Karpas-422 (cell line): ENCODE results near the gene PCDHA5. TPM values are rescaled to one million over a fixed set of nuclear protein-coding genes. Genes with fewer than 3 reads are reported as not detected.
"Not testable (repeated sequence)": the region's sequence is repeated elsewhere in the genome, so short reads cannot be mapped to it uniquely, and the experiment has no call there.

Experiments
- DNase-seq: peaks from one replicate; pipeline ENCODE4 v3.0.0-alpha.2; 2015
- H2AFZ ChIP-seq: fragments of 200-600 bp; sonication (generic); 2 replicates; pipeline ENCODE4 v1.6.1; 2014; ENCODE audit warnings: antibody characterized with exemption, low read length, mixed read lengths
- H3K27ac ChIP-seq: fragments of 200-600 bp; sonication (generic); 2 replicates; pipeline ENCODE4 v1.5.1; 2014; ENCODE audit warnings: mild to moderate bottlenecking, low read length, moderate library complexity
- H3K27me3 ChIP-seq: fragments of 200-600 bp; sonication (generic); 2 replicates; pipeline ENCODE4 v1.6.1; 2014; ENCODE audit warnings: low read length, mixed read lengths
- H3K36me3 ChIP-seq: fragments of 200-600 bp; sonication (generic); 2 replicates; pipeline ENCODE4 v1.6.1; 2014; ENCODE audit warnings: low read length, mixed read lengths; ENCODE audit not compliant: insufficient read depth
- H3K4me1 ChIP-seq: fragments of 200-600 bp; sonication (generic); 2 replicates; pipeline ENCODE4 v1.6.1; 2014; ENCODE audit warnings: mild to moderate bottlenecking, low read length, mixed read lengths
- H3K4me2 ChIP-seq: fragments of 200-600 bp; sonication (generic); 2 replicates; pipeline ENCODE4 v1.6.1; 2014; ENCODE audit warnings: low read length, low read depth, mild to moderate bottlenecking; ENCODE audit not compliant: poor library complexity, severe bottlenecking
- H3K4me3 ChIP-seq: fragments of 200-600 bp; sonication (generic); 2 replicates; pipeline ENCODE4 v1.5.1; 2014; ENCODE audit warnings: mild to moderate bottlenecking, antibody characterized with exemption, low read length, mixed read lengths
- H3K79me2 ChIP-seq: fragments of 200-600 bp; sonication (generic); 2 replicates; pipeline ENCODE4 v1.6.1; 2014; ENCODE audit warnings: mild to moderate bottlenecking, low read length, mixed read lengths
- H3K9ac ChIP-seq: fragments of 200-600 bp; sonication (generic); 2 replicates; pipeline ENCODE4 v1.6.0; 2014; ENCODE audit warnings: low read length
- H3K9me2 ChIP-seq: fragments of 200-600 bp; sonication (generic), shearing (Covaris generic); replicated peaks from 2 replicates; pipeline ENCODE4 v1.6.0; 2014; ENCODE audit warnings: mild to moderate bottlenecking, low read length, moderate library complexity; ENCODE audit not compliant: insufficient read depth
- H3K9me3 ChIP-seq: fragments of 300-700, 200-600 bp; sonication (generic); 2 replicates; pipeline ENCODE4 v1.6.1; 2014; ENCODE audit warnings: low read length, mixed read lengths
- H4K20me1 ChIP-seq: fragments of 200-600 bp; sonication (generic); 2 replicates; pipeline ENCODE4 v1.6.1; 2014; ENCODE audit warnings: mild to moderate bottlenecking, antibody characterized with exemption, low read length, low read depth; ENCODE audit not compliant: insufficient read depth
- total RNA-seq: library from RNA; depleted of rRNA; stranded (reverse); fragments of >200 nt; shearing (Covaris generic); gene quantifications from 2 replicates; pipeline ENCODE4 v1.2.3, GENCODE V29; 2014; ENCODE audit warnings: low replicate concordance; rRNA removed

The PCDHA5 gene
- total RNA-seq: not detected in 2 replicates

GRCh38 chr5:140821375-140822280, at the start of gene PCDHA5:
Gene PCDHA5, plus strand, starts transcription at chr5:140821613.
- H3K9ac ChIP-seq: no peak within 1 kb of the TSS
- no peaks in the 10 kb centered on the region for H3K4me1 ChIP-seq
- no peaks in the 10 kb centered on the region for H4K20me1 ChIP-seq
- no peaks in the 10 kb centered on the region for H3K79me2 ChIP-seq
- no peaks in the 10 kb centered on the region for H3K27me3 ChIP-seq
- H3K9me3 ChIP-seq: no peaks in the 10 kb centered on the region
- H2AFZ ChIP-seq: no peak within 1 kb of the TSS
- H3K9me2 ChIP-seq: no peaks in the 10 kb centered on the region
- no peak for DNase-seq
- H3K4me2 ChIP-seq: no peak within 1 kb of the TSS
- no peak within 1 kb of the TSS for H3K27ac ChIP-seq
- H3K36me3 ChIP-seq: no peaks in the 10 kb centered on the region
- no peak within 1 kb of the TSS for H3K4me3 ChIP-seq

GRCh38 chr5:140780512-140780911, 40.9 kb upstream of the PCDHA5 start:
- no peak for DNase-seq
- H3K9me2 ChIP-seq: no peaks in the 10 kb centered on the region
- no peaks in the 10 kb centered on the region for H3K4me1 ChIP-seq
- no peaks in the 10 kb centered on the region for H3K79me2 ChIP-seq
- no peaks in the 10 kb centered on the region for H3K27me3 ChIP-seq
- H3K36me3 ChIP-seq: no peaks in the 10 kb centered on the region
- no peaks in the 10 kb centered on the region for H4K20me1 ChIP-seq
- no peak overlapping the region for H2AFZ ChIP-seq
- peaks cover 11% of the 10 kb centered on the region for H3K9me3 ChIP-seq
- H3K4me2 ChIP-seq: no peak overlapping the region
- H3K4me3 ChIP-seq: no peak overlapping the region
- H3K9ac ChIP-seq: no peak overlapping the region
- no peak overlapping the region for H3K27ac ChIP-seq

GRCh38 chr5:140785905-140786686, 35.3 kb upstream of the PCDHA5 start, which contains the start of gene PCDHA1:
Gene PCDHA1, plus strand, starts transcription at chr5:140786140.
- Histone ChIP-seq H3K27me3 (no peaks in the 10 kb centered on the region), H3K9ac (no peak within 1 kb of the TSS), H3K9me3 (peaks cover 8% of the 10 kb centered on the region), H3K4me3 (no peak within 1 kb of the TSS), H3K27ac (no peak within 1 kb of the TSS), H4K20me1 (no peaks in the 10 kb centered on the region), H3K4me1 (no peaks in the 10 kb centered on the region), H2AFZ (no peak within 1 kb of the TSS), H3K36me3 (no peaks in the 10 kb centered on the region), H3K9me2 (no peaks in the 10 kb centered on the region), H3K79me2 (no peaks in the 10 kb centered on the region), H3K4me2 (no peak within 1 kb of the TSS)
- DNase-seq: peak; percentile 60

- H3K9me2 ChIP-seq, H3K4me2 ChIP-seq, H3K9me3 ChIP-seq, H3K4me1 ChIP-seq, H3K27me3 ChIP-seq, DNase-seq, H3K9ac ChIP-seq, H4K20me1 ChIP-seq, H3K79me2 ChIP-seq, H2AFZ ChIP-seq, H3K36me3 ChIP-seq, H3K4me3 ChIP-seq, H3K27ac ChIP-seq: not testable (repeated sequence)
Measured at GRCh38 chr5:140787422-140787821, 34.0 kb upstream of the PCDHA5 start.

- not testable (repeated sequence) for DNase-seq, H3K27ac ChIP-seq, H3K4me2 ChIP-seq, H3K9ac ChIP-seq, H3K79me2 ChIP-seq, H3K9me3 ChIP-seq, H3K36me3 ChIP-seq, H4K20me1 ChIP-seq, H3K4me3 ChIP-seq, H3K4me1 ChIP-seq, H3K9me2 ChIP-seq, H2AFZ ChIP-seq, H3K27me3 ChIP-seq
Measured at GRCh38 chr5:140787849-140788504, 33.4 kb upstream of the PCDHA5 start.

- H4K20me1 ChIP-seq: no peaks in the 10 kb centered on the region
- H2AFZ ChIP-seq: no peak overlapping the region
Measured at GRCh38 chr5:140791089-140791488, 30.3 kb upstream of the PCDHA5 start.

GRCh38 chr5:140794595-140795258, 26.7 kb upstream of the PCDHA5 start, which contains the start of gene PCDHA2:
Gene PCDHA2, plus strand, starts transcription at chr5:140794852.
- H3K4me3 ChIP-seq: no peak within 1 kb of the TSS
- H3K4me2 ChIP-seq: no peak within 1 kb of the TSS
- H3K9me3 ChIP-seq: no peaks in the 10 kb centered on the region
- H3K9me2 ChIP-seq: no peaks in the 10 kb centered on the region
- no peaks in the 10 kb centered on the region for H3K27me3 ChIP-seq
- no peak within 1 kb of the TSS for H3K9ac ChIP-seq
- H3K79me2 ChIP-seq: no peaks in the 10 kb centered on the region
- peak; percentile 50 for DNase-seq
- no peak within 1 kb of the TSS for H2AFZ ChIP-seq
- no peaks in the 10 kb centered on the region for H4K20me1 ChIP-seq
- no peak within 1 kb of the TSS for H3K27ac ChIP-seq
- H3K36me3 ChIP-seq: no peaks in the 10 kb centered on the region
- no peaks in the 10 kb centered on the region for H3K4me1 ChIP-seq

More at GRCh38 chr5:140791089-140791488, 30.3 kb upstream of the PCDHA5 start:
- no peak overlapping the region for H3K27ac ChIP-seq
- H3K4me3 ChIP-seq: no peak overlapping the region
- no peak for DNase-seq
- peaks cover 4% of the 10 kb centered on the region; the same call in 1 of the 2 replicates for H3K9me3 ChIP-seq
- no peaks in the 10 kb centered on the region for H3K36me3 ChIP-seq
- no peaks in the 10 kb centered on the region for H3K27me3 ChIP-seq
- H3K4me2 ChIP-seq: no peak overlapping the region
- H3K9ac ChIP-seq: no peak overlapping the region
- H3K4me1 ChIP-seq: no peaks in the 10 kb centered on the region
- H3K9me2 ChIP-seq: no peaks in the 10 kb centered on the region
- no peaks in the 10 kb centered on the region for H3K79me2 ChIP-seq
